Trophoblast cell (in vitro differentiated cells and primary cell): Measurements from ENCODE around the gene SNED1.

Source experiments
- DNase-seq, 2 donors: peaks; one replicate each; pipeline ENCODE4 v3.0.0-alpha.2; 2016
- H2AFZ ChIP-seq: 2 replicates; pipeline ENCODE4 v1.6.1; 2013; ENCODE audit warnings: low read length, moderate library complexity, mild to moderate bottlenecking; ENCODE audit not compliant: insufficient read depth, poor library complexity
- H2AK5ac ChIP-seq: 2 replicates; pipeline ENCODE4 v1.6.1; 2013; ENCODE audit warnings: mild to moderate bottlenecking, low read length
- H2BK120ac ChIP-seq: 2 replicates; pipeline ENCODE4 v1.6.1; 2013; ENCODE audit warnings: low read length, mild to moderate bottlenecking, moderate library complexity; ENCODE audit not compliant: insufficient read depth, poor library complexity
- H2BK12ac ChIP-seq: 2 replicates; pipeline ENCODE4 v1.6.1; 2013; ENCODE audit warnings: mild to moderate bottlenecking, low read length, moderate library complexity
- H2BK5ac ChIP-seq: 2 replicates; pipeline ENCODE4 v1.6.1; 2013; ENCODE audit warnings: low read length, low read depth, moderate library complexity, mild to moderate bottlenecking; ENCODE audit not compliant: poor library complexity
- H3K14ac ChIP-seq: 2 replicates; pipeline ENCODE4 v1.6.1; 2013; ENCODE audit warnings: mild to moderate bottlenecking, low read length
- H3K18ac ChIP-seq: 2 replicates; pipeline ENCODE4 v1.6.1; 2013; ENCODE audit warnings: mild to moderate bottlenecking, low read length
- H3K23ac ChIP-seq: 2 replicates; pipeline ENCODE4 v1.6.1; 2013; ENCODE audit warnings: low read length
- H3K27ac ChIP-seq: 2 replicates; pipeline ENCODE4 v1.5.1; 2013; ENCODE audit warnings: low read depth, mild to moderate bottlenecking, inconsistent platforms, low read length, moderate library complexity
- H3K27me3 ChIP-seq: 2 replicates; pipeline ENCODE4 v1.6.1; 2013; ENCODE audit warnings: inconsistent platforms, mild to moderate bottlenecking, low read length, moderate library complexity; ENCODE audit not compliant: insufficient read depth
- H3K36me3 ChIP-seq, 2 experiments: 1 replicate in 1 of 2; 2 replicates in 1 of 2; pipeline ENCODE4 v1.6.1; 2013; ENCODE audit warnings: low read length in 2 of 2, mild to moderate bottlenecking in 2 of 2, moderate library complexity in 1 of 2; ENCODE audit not compliant: insufficient read depth in 2 of 2, control insufficient read depth in 1 of 2
- H3K4ac ChIP-seq: 2 replicates; pipeline ENCODE4 v1.6.1; 2013; ENCODE audit warnings: low read depth, mild to moderate bottlenecking, low read length, moderate library complexity
- H3K4me1 ChIP-seq, 2 experiments: 1 replicate in 1 of 2; 2 replicates in 1 of 2; pipeline ENCODE4 v1.6.1; 2013; ENCODE audit warnings: low read length in 2 of 2, mild to moderate bottlenecking in 2 of 2, moderate library complexity in 1 of 2; ENCODE audit not compliant: insufficient read depth in 2 of 2, control insufficient read depth in 1 of 2
- H3K4me2 ChIP-seq: 2 replicates; pipeline ENCODE4 v1.6.1; 2013; ENCODE audit warnings: inconsistent platforms, mild to moderate bottlenecking, low read length, moderate library complexity
- H3K4me3 ChIP-seq: 2 replicates; pipeline ENCODE4 v1.5.1; 2013; ENCODE audit warnings: mild to moderate bottlenecking, low read depth, low read length, inconsistent platforms
- H3K79me1 ChIP-seq: one replicate; pipeline ENCODE4 v1.6.1; 2013; ENCODE audit warnings: low read length
- H3K79me2 ChIP-seq: 2 replicates; pipeline ENCODE4 v1.6.1; 2013; ENCODE audit warnings: low read length, mild to moderate bottlenecking; ENCODE audit not compliant: control insufficient read depth, insufficient read depth, poor library complexity
- H3K9ac ChIP-seq: 2 replicates; pipeline ENCODE4 v1.6.1; 2013; ENCODE audit warnings: mild to moderate bottlenecking, low read length
- H3K9me3 ChIP-seq: 2 replicates; pipeline ENCODE4 v1.6.1; 2013; ENCODE audit warnings: low read depth, mild to moderate bottlenecking, control low read depth, inconsistent platforms, low read length; ENCODE audit not compliant: insufficient read depth
- H4K12ac ChIP-seq: 2 replicates; pipeline ENCODE4 v1.6.1; 2013; ENCODE audit warnings: low read depth, mild to moderate bottlenecking, low read length, moderate library complexity
- H4K8ac ChIP-seq: 2 replicates; pipeline ENCODE4 v1.6.1; 2013; ENCODE audit warnings: low read depth, mild to moderate bottlenecking, low read length, moderate library complexity
- H4K91ac ChIP-seq: one replicate; pipeline ENCODE4 v1.6.1; 2013; ENCODE audit warnings: low read depth, mild to moderate bottlenecking, low read length, moderate library complexity
- WGBS: extraction: QIAGEN DNeasy Blood & Tissue Kit; methylation state at CpG from one replicate; pipeline ENCODE4 v1.1.7; 2013; ENCODE audit warnings: missing lambda C conversion rate; ENCODE audit not compliant: insufficient read length, insufficient coverage; ENCODE audit errors: extremely low coverage; 5-methylcytosine and 5-hydroxymethylcytosine counted together

SNED1 gene

GRCh38 chr2:240951045-240951594, 47.3 kb upstream of the SNED1 start:
- WGBS: 100% methylated on average over 1 of the region's 3 CpGs

GRCh38 chr2:240952496-240953246, 45.7 kb upstream of the SNED1 start:
- Histone ChIP-seq H2BK12ac (no peak overlapping the region), H3K9me3 (peaks cover 9% of the 10 kb centered on the region), H3K14ac (no peak overlapping the region), H2BK120ac (no peak overlapping the region), H3K79me2 (no peaks in the 10 kb centered on the region), H3K4me2 (no peak overlapping the region), H3K36me3 (no peaks in the 10 kb centered on the region), H3K4me1 (no peaks in the 10 kb centered on the region), H4K8ac (no peak overlapping the region), H3K4me3 (peak overlapping the region; percentile 2), H3K18ac (no peak overlapping the region), H3K27me3 (no peaks in the 10 kb centered on the region), H3K23ac (no peak overlapping the region), H2AFZ (no peak overlapping the region), H2AK5ac (no peak overlapping the region), H3K27ac (no peak overlapping the region), H2BK5ac (no peak overlapping the region), H3K9ac (no peak overlapping the region), H3K4ac (no peak overlapping the region), H4K12ac (no peak overlapping the region), H3K79me1 (no peaks in the 10 kb centered on the region), H4K91ac (no peak overlapping the region)
- WGBS: no CpG with 5 or more reads among the region's 14 CpGs
- no peak for DNase-seq

More at GRCh38 chr2:240951045-240951594, 47.3 kb upstream of the SNED1 start:
- H3K27ac ChIP-seq: no peak overlapping the region
- peaks cover 9% of the 10 kb centered on the region for H3K9me3 ChIP-seq
- no peak overlapping the region for H2BK120ac ChIP-seq
- H3K79me1 ChIP-seq: no peaks in the 10 kb centered on the region
- no peak overlapping the region for H3K9ac ChIP-seq
- H4K91ac ChIP-seq: no peak overlapping the region
- H2BK5ac ChIP-seq: no peak overlapping the region
- no peak overlapping the region for H3K18ac ChIP-seq
- no peak overlapping the region for H2AFZ ChIP-seq
- no peak for DNase-seq
- H4K12ac ChIP-seq: no peak overlapping the region
- H3K36me3 ChIP-seq: no peaks in the 10 kb centered on the region
- no peak overlapping the region for H4K8ac ChIP-seq
- H2BK12ac ChIP-seq: no peak overlapping the region
- no peak overlapping the region for H3K4me2 ChIP-seq
- H3K4me1 ChIP-seq: no peaks in the 10 kb centered on the region
- no peak overlapping the region for H2AK5ac ChIP-seq
- no peak overlapping the region for H3K23ac ChIP-seq
- no peaks in the 10 kb centered on the region for H3K79me2 ChIP-seq
- H3K4me3 ChIP-seq: peak overlapping the region; percentile 35
- no peak overlapping the region for H3K4ac ChIP-seq
- no peaks in the 10 kb centered on the region for H3K27me3 ChIP-seq
- H3K14ac ChIP-seq: no peak overlapping the region

GRCh38 chr2:240953426-240954410, 44.7 kb upstream of the SNED1 start:
- Histone ChIP-seq H4K12ac (no peak overlapping the region), H3K4me2 (no peak overlapping the region), H3K23ac (no peak overlapping the region), H3K79me2 (no peaks in the 10 kb centered on the region), H2BK5ac (no peak overlapping the region), H2BK120ac (no peak overlapping the region), H2AFZ (no peak overlapping the region), H3K9me3 (peaks cover 9% of the 10 kb centered on the region), H3K79me1 (no peaks in the 10 kb centered on the region), H4K91ac (no peak overlapping the region), H3K4ac (no peak overlapping the region), H3K14ac (no peak overlapping the region), H3K9ac (no peak overlapping the region), H3K27ac (no peak overlapping the region), H2BK12ac (no peak overlapping the region), H3K27me3 (no peaks in the 10 kb centered on the region), H3K4me1 (no peaks in the 10 kb centered on the region), H3K4me3 (no peak overlapping the region), H4K8ac (no peak overlapping the region), H2AK5ac (no peak overlapping the region), H3K18ac (no peak overlapping the region), H3K36me3 (no peaks in the 10 kb centered on the region)
- WGBS: no CpG with 5 or more reads among the region's 14 CpGs
- DNase-seq: no peak

- WGBS: no CpG with 5 or more reads among the region's 15 CpGs
- Histone ChIP-seq H3K4me3 (no peak overlapping the region), H2AFZ (no peak overlapping the region), H3K4me1 (no peaks in the 10 kb centered on the region), H4K12ac (no peak overlapping the region), H4K8ac (no peak overlapping the region), H3K4me2 (no peak overlapping the region), H2AK5ac (no peak overlapping the region), H3K4ac (no peak overlapping the region), H3K14ac (no peak overlapping the region), H3K27ac (no peak overlapping the region), H3K9ac (no peak overlapping the region), H3K79me1 (no peaks in the 10 kb centered on the region), H2BK120ac (no peak overlapping the region), H3K23ac (no peak overlapping the region), H3K36me3 (no peaks in the 10 kb centered on the region), H2BK5ac (no peak overlapping the region), H4K91ac (no peak overlapping the region), H3K9me3 (peaks cover 10% of the 10 kb centered on the region), H3K18ac (no peak overlapping the region), H2BK12ac (no peak overlapping the region), H3K27me3 (no peaks in the 10 kb centered on the region), H3K79me2 (no peaks in the 10 kb centered on the region)
- DNase-seq: no peak
These were observed 43.7 kb upstream of the SNED1 start for GRCh38 chr2:240954436-240955305.
